ENCODE results near the gene MTFMT. TPM values are rescaled to one million over a fixed set of nuclear protein-coding genes. Genes with fewer than 3 reads are reported as not detected.

MTFMT gene
- total and polyA plus RNA-seq, 2 experiments from 2014 or later, result 19.0 to 36.0 TPM

DNA sequence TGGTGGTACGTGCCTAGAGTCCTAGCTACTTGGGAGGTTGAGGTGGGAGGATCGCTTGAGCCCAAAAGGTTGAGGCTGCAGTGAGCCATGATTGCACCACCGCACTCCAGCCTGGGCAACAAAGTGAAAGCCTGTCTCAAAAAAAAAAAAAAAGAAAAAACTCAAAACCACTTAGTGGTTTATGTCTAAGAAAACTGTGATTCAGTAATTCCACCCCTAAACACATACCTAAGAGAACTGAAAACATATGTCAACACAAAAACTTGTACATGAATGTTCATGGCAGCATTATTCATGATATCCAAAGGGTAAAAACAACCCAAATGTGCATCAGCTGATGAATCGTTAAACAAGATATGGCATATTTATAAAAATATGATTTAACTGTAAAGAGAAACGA lies 54.0 kb downstream of the MTFMT start:
- peaks cover 2% of the 10 kb centered on the region for H3K27me3 Mint-ChIP-seq (ENCODE audit: insufficient read depth, low read depth, poor library complexity)
- H3K27ac ChIP-seq (ENCODE audit: low read depth), result no peak overlapping the region
- H3K9me3 Mint-ChIP-seq, result no peaks in the 10 kb centered on the region
- H3K4me3 Mint-ChIP-seq, result no peak overlapping the region
- H3K36me3 ChIP-seq (ENCODE audit: insufficient read depth), result peaks cover 35% of the 10 kb centered on the region
- H3K79me2 ChIP-seq (replicated peaks; ENCODE audit: insufficient read depth), result no peaks in the 10 kb centered on the region
- no peak overlapping the region for H3K27ac Mint-ChIP-seq
- no peaks in the 10 kb centered on the region for H3K9me2 ChIP-seq (ENCODE audit: insufficient read depth)
- no peak for DNase-seq (ENCODE audit: low spot score)
- no peak overlapping the region for H3K4me2 ChIP-seq
- no peak for ATAC-seq
- peaks cover 15% of the 10 kb centered on the region; the same call in 1 of the 2 replicates for H3K4me1 ChIP-seq (ENCODE audit: insufficient read depth)
- H4K20me1 ChIP-seq (replicated peaks; ENCODE audit: insufficient read depth), result 0 out of 2 replicates have a peak, but pooled peaks cover 6% of the 10 kb centered on the region
- no peak overlapping the region for H2AFZ ChIP-seq
- peaks cover 7% of the 10 kb centered on the region; the same call in 1 of the 2 replicates for H3F3A ChIP-seq (replicated peaks; ENCODE audit: low read depth)
- TF ChIP-seq REST (IDR thresholded peaks at IDR 0.05; ENCODE audit: unreplicated experiment) (no peak), JUNB (IDR thresholded peaks at IDR 0.05; ENCODE audit: unreplicated experiment) (no peak), EZH2phosphoT487 (IDR thresholded peaks at IDR 0.05; ENCODE audit: unreplicated experiment) (no peak), EZH2 (IDR thresholded peaks at IDR 0.05; ENCODE audit: low read depth, unreplicated experiment) (no peak), STAT1 (IDR thresholded peaks at IDR 0.05; ENCODE audit: unreplicated experiment) (no peak), CREB1 (CRISPR knock-in tag; IDR thresholded peaks at IDR 0.05; ENCODE audit: low read depth) (no peak)
- H3K4me3 ChIP-seq, result no peak overlapping the region
- peaks cover 20% of the 10 kb centered on the region for H3K4me1 Mint-ChIP-seq
- no peaks in the 10 kb centered on the region for H3K27me3 ChIP-seq (ENCODE audit: insufficient read depth)
- H3K36me3 Mint-ChIP-seq (ENCODE audit: low read depth), result peaks cover 48% of the 10 kb centered on the region

GRCh38 chr15:64970698-64971097 lies 58.7 kb downstream of the MTFMT start:
- Mint-ChIP-seq H3K9me3 (no peaks in the 10 kb centered on the region), H3K36me3 (ENCODE audit: low read depth) (peaks cover 54% of the 10 kb centered on the region), H3K27me3 (ENCODE audit: insufficient read depth, low read depth, poor library complexity) (peaks cover 2% of the 10 kb centered on the region), H3K27ac (no peak overlapping the region), H3K4me3 (no peak overlapping the region), H3K4me1 (no peaks in the 10 kb centered on the region)
- H3K9me2 ChIP-seq (ENCODE audit: insufficient read depth), result no peaks in the 10 kb centered on the region
- ATAC-seq (no peak), DNase-seq (ENCODE audit: low spot score) (no peak)
- H3K4me1 ChIP-seq (ENCODE audit: insufficient read depth), result no peaks in the 10 kb centered on the region
- H3K4me2 ChIP-seq, result no peak overlapping the region
- H4K20me1 ChIP-seq (replicated peaks; ENCODE audit: insufficient read depth), result 0 out of 2 replicates have a peak, but pooled peaks cover 6% of the 10 kb centered on the region
- H3K79me2 ChIP-seq (replicated peaks; ENCODE audit: insufficient read depth), result no peaks in the 10 kb centered on the region
- H2AFZ ChIP-seq, result no peak overlapping the region
- peaks cover 50% of the 10 kb centered on the region for H3K36me3 ChIP-seq (ENCODE audit: insufficient read depth)
- no peak overlapping the region for H3K4me3 ChIP-seq
- no peaks in the 10 kb centered on the region for H3K27me3 ChIP-seq (ENCODE audit: insufficient read depth)
- H3K27ac ChIP-seq (ENCODE audit: low read depth), result no peak overlapping the region
- no peaks in the 10 kb centered on the region for H3F3A ChIP-seq (replicated peaks; ENCODE audit: low read depth)
- no peak for TF ChIP-seq NANOG (IDR thresholded peaks at IDR 0.05; ENCODE audit: borderline replicate concordance)
- TF ChIP-seq STAT1 (IDR thresholded peaks at IDR 0.05; ENCODE audit: unreplicated experiment), result no peak
- no peak for TF ChIP-seq EZH2phosphoT487 (IDR thresholded peaks at IDR 0.05; ENCODE audit: unreplicated experiment)
- no peak for TF ChIP-seq CTCF (conservative IDR thresholded peaks at IDR 0.05; ENCODE audit: low read depth in 2 of 2)
- TF ChIP-seq ZNF114 (CRISPR knock-in tag; IDR thresholded peaks at IDR 0.05), result no peak
- TF ChIP-seq, protein P1, sequence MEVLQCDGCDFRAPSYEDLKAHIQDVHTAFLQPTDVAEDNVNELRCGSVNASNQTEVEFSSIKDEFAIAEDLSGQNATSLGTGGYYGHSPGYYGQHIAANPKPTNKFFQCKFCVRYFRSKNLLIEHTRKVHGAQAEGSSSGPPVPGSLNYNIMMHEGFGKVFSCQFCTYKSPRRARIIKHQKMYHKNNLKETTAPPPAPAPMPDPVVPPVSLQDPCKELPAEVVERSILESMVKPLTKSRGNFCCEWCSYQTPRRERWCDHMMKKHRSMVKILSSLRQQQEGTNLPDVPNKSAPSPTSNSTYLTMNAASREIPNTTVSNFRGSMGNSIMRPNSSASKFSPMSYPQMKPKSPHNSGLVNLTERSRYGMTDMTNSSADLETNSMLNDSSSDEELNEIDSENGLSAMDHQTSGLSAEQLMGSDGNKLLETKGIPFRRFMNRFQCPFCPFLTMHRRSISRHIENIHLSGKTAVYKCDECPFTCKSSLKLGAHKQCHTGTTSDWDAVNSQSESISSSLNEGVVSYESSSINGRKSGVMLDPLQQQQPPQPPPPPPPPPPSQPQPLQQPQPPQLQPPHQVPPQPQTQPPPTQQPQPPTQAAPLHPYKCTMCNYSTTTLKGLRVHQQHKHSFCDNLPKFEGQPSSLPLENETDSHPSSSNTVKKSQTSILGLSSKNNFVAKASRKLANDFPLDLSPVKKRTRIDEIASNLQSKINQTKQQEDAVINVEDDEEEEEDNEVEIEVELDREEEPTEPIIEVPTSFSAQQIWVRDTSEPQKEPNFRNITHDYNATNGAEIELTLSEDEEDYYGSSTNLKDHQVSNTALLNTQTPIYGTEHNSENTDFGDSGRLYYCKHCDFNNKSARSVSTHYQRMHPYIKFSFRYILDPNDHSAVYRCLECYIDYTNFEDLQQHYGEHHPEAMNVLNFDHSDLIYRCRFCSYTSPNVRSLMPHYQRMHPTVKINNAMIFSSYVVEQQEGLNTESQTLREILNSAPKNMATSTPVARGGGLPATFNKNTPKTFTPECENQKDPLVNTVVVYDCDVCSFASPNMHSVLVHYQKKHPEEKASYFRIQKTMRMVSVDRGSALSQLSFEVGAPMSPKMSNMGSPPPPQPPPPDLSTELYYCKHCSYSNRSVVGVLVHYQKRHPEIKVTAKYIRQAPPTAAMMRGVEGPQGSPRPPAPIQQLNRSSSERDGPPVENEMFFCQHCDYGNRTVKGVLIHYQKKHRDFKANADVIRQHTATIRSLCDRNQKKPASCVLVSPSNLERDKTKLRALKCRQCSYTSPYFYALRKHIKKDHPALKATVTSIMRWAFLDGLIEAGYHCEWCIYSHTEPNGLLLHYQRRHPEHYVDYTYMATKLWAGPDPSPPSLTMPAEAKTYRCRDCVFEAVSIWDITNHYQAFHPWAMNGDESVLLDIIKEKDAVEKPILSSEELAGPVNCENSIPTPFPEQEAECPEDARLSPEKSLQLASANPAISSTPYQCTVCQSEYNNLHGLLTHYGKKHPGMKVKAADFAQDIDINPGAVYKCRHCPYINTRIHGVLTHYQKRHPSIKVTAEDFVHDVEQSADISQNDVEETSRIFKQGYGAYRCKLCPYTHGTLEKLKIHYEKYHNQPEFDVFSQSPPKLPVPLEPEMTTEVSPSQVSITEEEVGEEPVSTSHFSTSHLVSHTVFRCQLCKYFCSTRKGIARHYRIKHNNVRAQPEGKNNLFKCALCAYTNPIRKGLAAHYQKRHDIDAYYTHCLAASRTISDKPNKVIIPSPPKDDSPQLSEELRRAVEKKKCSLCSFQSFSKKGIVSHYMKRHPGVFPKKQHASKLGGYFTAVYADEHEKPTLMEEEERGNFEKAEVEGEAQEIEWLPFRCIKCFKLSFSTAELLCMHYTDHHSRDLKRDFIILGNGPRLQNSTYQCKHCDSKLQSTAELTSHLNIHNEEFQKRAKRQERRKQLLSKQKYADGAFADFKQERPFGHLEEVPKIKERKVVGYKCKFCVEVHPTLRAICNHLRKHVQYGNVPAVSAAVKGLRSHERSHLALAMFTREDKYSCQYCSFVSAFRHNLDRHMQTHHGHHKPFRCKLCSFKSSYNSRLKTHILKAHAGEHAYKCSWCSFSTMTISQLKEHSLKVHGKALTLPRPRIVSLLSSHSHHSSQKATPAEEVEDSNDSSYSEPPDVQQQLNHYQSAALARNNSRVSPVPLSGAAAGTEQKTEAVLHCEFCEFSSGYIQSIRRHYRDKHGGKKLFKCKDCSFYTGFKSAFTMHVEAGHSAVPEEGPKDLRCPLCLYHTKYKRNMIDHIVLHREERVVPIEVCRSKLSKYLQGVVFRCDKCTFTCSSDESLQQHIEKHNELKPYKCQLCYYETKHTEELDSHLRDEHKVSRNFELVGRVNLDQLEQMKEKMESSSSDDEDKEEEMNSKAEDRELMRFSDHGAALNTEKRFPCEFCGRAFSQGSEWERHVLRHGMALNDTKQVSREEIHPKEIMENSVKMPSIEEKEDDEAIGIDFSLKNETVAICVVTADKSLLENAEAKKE (CRISPR knock-in tag; IDR thresholded peaks at IDR 0.05), result no peak
- TF ChIP-seq CREB1 (CRISPR knock-in tag; IDR thresholded peaks at IDR 0.05; ENCODE audit: low read depth), result no peak
